Neural crest cell (in vitro differentiated cells): Measurements from ENCODE around the gene SGPL1. TPM values are rescaled to one million over a fixed set of nuclear protein-coding genes. Genes with fewer than 3 reads are reported as not detected.

ENCODE experiments used
- DNase-seq: peaks from one replicate; pipeline ENCODE4 v3.0.0; 2021; ENCODE audit warnings: low read depth, mixed read lengths, low spot score
- H3K27ac Mint-ChIP-seq: one replicate; pipeline ENCODE4 v1.8.0; 2021; ENCODE audit warnings: mild to moderate bottlenecking, mixed read lengths; ENCODE audit not compliant: unreplicated experiment
- H3K27me3 Mint-ChIP-seq: 2 replicates; pipeline ENCODE4 v1.8.0; 2021; ENCODE audit warnings: low read depth, mild to moderate bottlenecking, mixed read lengths
- H3K36me3 Mint-ChIP-seq: 2 replicates; pipeline ENCODE4 v1.8.0; 2021; ENCODE audit warnings: low read depth, mild to moderate bottlenecking, mixed read lengths
- H3K4me1 Mint-ChIP-seq: 2 replicates; pipeline ENCODE4 v1.8.0; 2021; ENCODE audit warnings: mixed read lengths
- H3K4me3 Mint-ChIP-seq: one replicate; pipeline ENCODE4 v1.8.0; 2021; ENCODE audit warnings: mild to moderate bottlenecking, mixed read lengths
- H3K9me3 Mint-ChIP-seq: 2 replicates; pipeline ENCODE4 v1.8.0; 2021; ENCODE audit warnings: mixed read lengths
- total RNA-seq: library from RNA; stranded (reverse); gene quantifications from 2 replicates; pipeline ENCODE4 v1.2.1, GENCODE V29; 2021
- TF ChIP-seq, protein P1 (sequence below): fragments of 200-600 bp; sonication (generic); conservative IDR thresholded peaks from 2 replicates; pipeline ENCODE4 v1.5.0; 2021; ENCODE audit warnings: antibody characterized with exemption, mild to moderate bottlenecking

SGPL1 gene
- total RNA-seq, 1 donor from 2014 or later = 58.2 TPM

DNA sequence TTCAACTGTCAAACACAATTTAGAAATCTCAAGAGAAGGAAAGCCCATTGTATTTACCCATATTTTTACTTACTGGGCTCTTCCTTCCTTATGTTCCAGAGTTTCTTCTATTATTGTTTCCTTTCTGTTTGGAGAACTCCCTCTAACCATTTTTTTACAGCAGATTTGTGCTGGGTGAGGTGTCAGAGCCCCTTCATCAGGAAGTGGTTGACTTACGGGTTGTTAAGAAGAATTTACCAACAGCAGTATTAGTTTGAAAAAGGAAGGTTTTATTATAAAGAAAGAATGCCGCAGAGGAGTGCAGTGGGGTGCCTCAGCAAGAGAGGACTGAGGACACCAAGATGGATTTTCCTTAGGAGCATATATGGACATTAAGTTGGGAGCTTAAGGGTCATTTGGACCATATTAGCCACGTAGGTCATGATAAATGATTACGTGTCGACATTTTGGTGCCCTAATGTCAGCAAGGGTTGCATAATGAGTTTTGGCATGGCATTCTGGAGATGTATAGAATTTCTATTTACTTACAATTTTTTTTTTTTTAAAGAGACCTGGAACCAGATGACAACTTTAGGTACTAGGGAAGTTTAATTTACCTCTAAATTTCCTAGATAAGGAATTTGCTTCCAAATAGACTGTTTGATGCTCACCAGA is 24.2 kb upstream of the SGPL1 start:
- Mint-ChIP-seq H3K36me3 (no peaks in the 10 kb centered on the region), H3K4me1 (no peaks in the 10 kb centered on the region), H3K27ac (no peak overlapping the region), H3K4me3 (no peak overlapping the region), H3K27me3 (no peaks in the 10 kb centered on the region), H3K9me3 (peaks cover under 1% of the 10 kb centered on the region)
- DNase-seq = no peak
- TF ChIP-seq, protein P1, sequence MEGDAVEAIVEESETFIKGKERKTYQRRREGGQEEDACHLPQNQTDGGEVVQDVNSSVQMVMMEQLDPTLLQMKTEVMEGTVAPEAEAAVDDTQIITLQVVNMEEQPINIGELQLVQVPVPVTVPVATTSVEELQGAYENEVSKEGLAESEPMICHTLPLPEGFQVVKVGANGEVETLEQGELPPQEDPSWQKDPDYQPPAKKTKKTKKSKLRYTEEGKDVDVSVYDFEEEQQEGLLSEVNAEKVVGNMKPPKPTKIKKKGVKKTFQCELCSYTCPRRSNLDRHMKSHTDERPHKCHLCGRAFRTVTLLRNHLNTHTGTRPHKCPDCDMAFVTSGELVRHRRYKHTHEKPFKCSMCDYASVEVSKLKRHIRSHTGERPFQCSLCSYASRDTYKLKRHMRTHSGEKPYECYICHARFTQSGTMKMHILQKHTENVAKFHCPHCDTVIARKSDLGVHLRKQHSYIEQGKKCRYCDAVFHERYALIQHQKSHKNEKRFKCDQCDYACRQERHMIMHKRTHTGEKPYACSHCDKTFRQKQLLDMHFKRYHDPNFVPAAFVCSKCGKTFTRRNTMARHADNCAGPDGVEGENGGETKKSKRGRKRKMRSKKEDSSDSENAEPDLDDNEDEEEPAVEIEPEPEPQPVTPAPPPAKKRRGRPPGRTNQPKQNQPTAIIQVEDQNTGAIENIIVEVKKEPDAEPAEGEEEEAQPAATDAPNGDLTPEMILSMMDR = no peak

DNA sequence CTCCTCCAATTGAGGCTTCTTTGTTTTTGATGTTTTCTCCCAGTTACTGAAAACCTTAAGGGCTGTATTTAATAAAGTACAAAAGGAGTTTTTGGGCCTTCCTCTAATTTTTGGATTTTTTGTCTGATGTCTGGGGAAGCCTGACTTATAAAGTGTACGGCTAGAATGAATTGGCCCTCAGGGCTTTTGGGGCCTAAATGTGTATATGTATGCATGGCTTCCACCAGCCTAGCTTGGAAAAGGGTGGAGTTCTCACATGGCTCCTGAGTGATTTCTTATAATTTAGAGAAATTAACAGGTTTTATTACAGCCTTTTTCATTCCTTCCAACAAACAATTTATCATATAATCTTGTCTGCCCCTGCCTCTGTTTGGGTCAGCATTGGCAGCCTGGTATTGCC is 20.1 kb upstream of the SGPL1 start:
- Mint-ChIP-seq H3K27ac (no peak overlapping the region), H3K36me3 (no peaks in the 10 kb centered on the region), H3K9me3 (peaks cover 9% of the 10 kb centered on the region), H3K4me1 (no peaks in the 10 kb centered on the region), H3K27me3 (peaks cover 4% of the 10 kb centered on the region), H3K4me3 (no peak overlapping the region)
- TF ChIP-seq, protein P1 = no peak
- DNase-seq = no peak

DNA sequence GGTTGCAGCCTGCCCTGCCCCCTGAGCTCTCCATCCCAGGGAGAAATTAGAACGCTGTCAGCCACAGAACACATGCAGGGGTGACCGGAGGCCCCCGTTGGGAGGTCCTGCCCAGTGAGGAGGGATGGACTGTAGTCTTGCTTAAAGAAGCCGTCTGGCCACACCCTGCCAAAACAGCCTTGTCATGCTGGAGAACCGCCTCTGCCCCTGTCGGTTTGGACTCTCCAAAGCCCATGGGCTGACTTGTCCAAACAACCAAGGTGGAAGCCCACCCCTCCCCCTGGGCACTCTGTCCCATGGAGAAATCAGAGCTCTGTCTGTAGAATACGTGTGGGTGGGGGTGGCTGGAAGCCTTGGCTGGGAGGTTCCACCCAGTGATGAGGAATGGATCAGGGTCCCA is 17.9 kb upstream of the SGPL1 start:
- Mint-ChIP-seq H3K4me3 (no peak overlapping the region), H3K27me3 (peaks cover 4% of the 10 kb centered on the region), H3K4me1 (no peaks in the 10 kb centered on the region), H3K36me3 (no peaks in the 10 kb centered on the region), H3K9me3 (peaks cover 9% of the 10 kb centered on the region), H3K27ac (no peak overlapping the region)
- TF ChIP-seq, protein P1 = no peak
- DNase-seq = no peak

DNA sequence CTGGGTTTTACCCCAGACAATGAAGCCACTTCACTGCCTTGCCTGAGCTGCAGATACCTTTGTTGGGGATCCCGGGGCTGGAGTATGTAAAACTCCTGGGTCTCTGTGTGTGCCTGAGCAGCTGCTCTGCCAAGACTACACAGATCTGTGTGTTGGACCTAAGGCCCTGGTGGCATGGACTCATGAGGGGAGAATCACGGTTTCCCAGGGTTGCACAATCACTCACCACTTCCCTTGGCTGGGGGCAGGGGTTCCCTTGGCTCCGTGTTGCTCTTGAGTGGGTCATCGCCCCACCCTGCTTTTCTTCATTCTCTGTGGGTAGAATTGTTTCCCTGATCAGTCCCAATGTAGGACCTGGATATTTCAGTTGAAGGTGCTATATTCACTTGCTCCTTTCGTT is 16.6 kb upstream of the SGPL1 start:
- TF ChIP-seq, protein P1 = no peak
- peaks cover 9% of the 10 kb centered on the region for H3K9me3 Mint-ChIP-seq
- peaks cover 4% of the 10 kb centered on the region for H3K27me3 Mint-ChIP-seq
- no peaks in the 10 kb centered on the region for H3K36me3 Mint-ChIP-seq
- no peak overlapping the region for H3K4me3 Mint-ChIP-seq
- no peaks in the 10 kb centered on the region for H3K4me1 Mint-ChIP-seq
- no peak overlapping the region for H3K27ac Mint-ChIP-seq
- no peak for DNase-seq

DNA sequence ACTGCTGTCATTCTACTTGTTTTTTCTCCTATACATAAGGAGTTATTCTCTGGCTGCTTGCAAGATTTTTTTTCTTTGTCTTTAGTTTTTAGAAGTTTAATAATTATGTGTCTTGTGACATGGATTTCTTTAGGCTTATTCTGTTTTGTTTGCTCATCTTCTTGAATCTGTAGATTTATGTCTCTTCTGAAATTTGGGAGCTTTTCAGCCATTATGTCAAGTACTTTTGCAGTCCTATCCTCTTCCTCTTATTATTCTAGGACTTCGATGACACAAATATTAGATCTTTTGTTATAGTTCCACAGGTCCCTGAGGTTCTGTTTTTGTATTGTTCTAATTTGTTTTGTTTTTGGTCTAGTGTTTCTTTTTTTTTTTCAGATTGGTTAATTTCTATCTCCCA is 13.9 kb upstream of the SGPL1 start:
- TF ChIP-seq, protein P1 = no peak
- no peak overlapping the region for H3K4me3 Mint-ChIP-seq
- H3K36me3 Mint-ChIP-seq = no peaks in the 10 kb centered on the region
- H3K27ac Mint-ChIP-seq = no peak overlapping the region
- H3K27me3 Mint-ChIP-seq = peaks cover 4% of the 10 kb centered on the region
- H3K9me3 Mint-ChIP-seq = peaks cover 8% of the 10 kb centered on the region
- no peak for DNase-seq
- H3K4me1 Mint-ChIP-seq = no peaks in the 10 kb centered on the region
